HEK293 (cell line): Measurements from ENCODE around the gene IKZF2.

ENCODE experiments used
- ZNF112 ChIP-seq: fragments of 450-650 bp; formaldehyde crosslinking; IDR thresholded peaks from 2 replicates; pipeline ENCODE4 v1.5.0; 2017; ENCODE audit warnings: missing biosample characterization, missing genetic modification characterization
- ZNF148 ChIP-seq: fragments of 450-650 bp; formaldehyde crosslinking; IDR thresholded peaks from 2 replicates; pipeline ENCODE4 v1.5.0; 2017; ENCODE audit warnings: missing biosample characterization, missing genetic modification characterization, borderline replicate concordance
- ZNF639 ChIP-seq: fragments of 450-650 bp; formaldehyde crosslinking; IDR thresholded peaks from 2 replicates; pipeline ENCODE4 v1.5.1; 2016; ENCODE audit warnings: missing biosample characterization, missing genetic modification characterization
- ZNF76 ChIP-seq: fragments of 450-650 bp; formaldehyde crosslinking; IDR thresholded peaks from 2 replicates; pipeline ENCODE4; 2016; ENCODE audit warnings: low read depth, missing biosample characterization, missing genetic modification characterization, borderline replicate concordance

GRCh38 chr2:213007290-213007838 is 144.0 kb downstream of the IKZF2 start:
- no peak for TF ChIP-seq ZNF112 (tag by site-specific recombination)
- TF ChIP-seq ZNF76, result no peak
- no peak for TF ChIP-seq ZNF148 (tag by site-specific recombination)
- no peak for TF ChIP-seq ZNF639 (tag by site-specific recombination)
